HG02588 (cell line): ENCODE measurements around the gene SLC35G2.
A peak's percentile ranks its signal among the peaks of the same experiment; 100 is the strongest.
"Not testable (repeated sequence)": the region's sequence is repeated elsewhere in the genome, so short reads cannot be mapped to it uniquely, and the experiment has no call there.

Source experiments
- ATAC-seq: cut with Tn5 transposase; IDR thresholded peaks from one replicate; pipeline ENCODE4 v1.9.1; 2021; ENCODE audit warnings: mild to moderate bottlenecking, moderate library complexity; ENCODE audit not compliant: unreplicated experiment

Gene SLC35G2

DNA sequence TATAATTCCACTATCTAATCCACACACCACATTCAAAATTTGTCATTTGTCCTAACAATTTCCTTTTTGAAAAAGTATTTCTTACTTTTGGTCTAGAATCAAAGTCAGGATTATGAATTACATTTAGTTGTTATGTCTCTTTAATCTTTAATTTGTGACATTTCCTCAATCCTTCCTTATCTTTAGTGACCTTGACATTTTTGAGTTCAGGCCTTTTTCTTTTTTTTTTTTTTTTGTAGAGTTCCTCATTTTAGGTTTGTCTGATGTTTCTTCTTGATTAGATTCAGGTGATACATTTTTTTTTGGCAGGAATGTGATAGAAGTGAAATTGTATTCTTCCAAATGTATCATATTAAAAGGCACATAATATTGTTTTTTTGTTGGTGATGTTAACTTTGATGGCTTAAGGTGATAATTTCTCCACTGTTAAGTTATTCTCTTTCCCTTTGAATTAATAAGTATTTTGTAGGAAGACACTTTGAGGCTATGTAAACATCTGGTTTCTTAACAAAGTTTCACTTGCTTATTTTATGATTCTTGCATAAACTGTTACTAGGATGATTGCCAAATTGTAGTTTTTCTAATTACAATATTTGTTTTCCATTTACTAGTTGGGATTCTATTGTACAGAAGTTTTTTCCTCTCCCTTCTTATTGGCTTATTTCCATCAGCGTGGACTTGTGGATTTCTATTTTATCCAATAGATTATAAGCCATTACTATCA is 16.3 kb downstream of the SLC35G2 start:
- ATAC-seq, result no peak

DNA sequence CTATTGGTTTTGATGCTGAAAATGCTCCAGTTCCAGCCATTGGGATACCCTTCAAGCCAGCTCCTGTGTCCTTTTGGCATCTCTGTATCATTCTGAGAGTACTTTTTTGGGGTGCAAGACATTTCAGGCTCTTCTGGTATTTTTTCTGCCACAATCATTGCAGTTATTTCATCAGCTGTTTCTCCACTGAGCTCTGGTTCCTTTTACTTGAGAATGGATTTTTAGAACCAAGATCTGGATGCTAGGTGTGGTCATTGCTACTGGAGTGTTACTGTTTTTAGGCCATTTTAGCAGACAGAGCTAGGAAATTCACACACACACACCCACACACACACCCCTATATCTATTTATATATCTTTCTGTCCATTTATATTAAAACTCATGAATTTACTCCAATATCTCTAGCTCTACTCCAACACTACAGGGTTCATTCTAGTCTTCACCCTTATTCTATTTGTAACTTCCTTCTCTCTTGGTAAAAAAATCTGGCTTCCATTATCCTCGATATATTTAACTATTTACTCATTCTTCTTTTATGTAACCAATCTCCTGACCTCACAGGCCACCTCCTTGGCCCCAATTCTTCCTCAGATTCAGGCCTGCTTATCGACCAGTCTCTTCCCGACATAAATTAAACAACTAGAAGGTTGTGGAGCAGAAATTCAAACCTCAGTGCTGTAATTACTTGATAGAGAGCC is 17.0 kb downstream of the SLC35G2 start:
- no peak for ATAC-seq

GRCh38 chr3:136836511-136837156 is 17.7 kb downstream of the SLC35G2 start:
- no peak for ATAC-seq

- ATAC-seq, result no peak
Observed at GRCh38 chr3:136838641-136839555, 20.0 kb downstream of the SLC35G2 start.

DNA sequence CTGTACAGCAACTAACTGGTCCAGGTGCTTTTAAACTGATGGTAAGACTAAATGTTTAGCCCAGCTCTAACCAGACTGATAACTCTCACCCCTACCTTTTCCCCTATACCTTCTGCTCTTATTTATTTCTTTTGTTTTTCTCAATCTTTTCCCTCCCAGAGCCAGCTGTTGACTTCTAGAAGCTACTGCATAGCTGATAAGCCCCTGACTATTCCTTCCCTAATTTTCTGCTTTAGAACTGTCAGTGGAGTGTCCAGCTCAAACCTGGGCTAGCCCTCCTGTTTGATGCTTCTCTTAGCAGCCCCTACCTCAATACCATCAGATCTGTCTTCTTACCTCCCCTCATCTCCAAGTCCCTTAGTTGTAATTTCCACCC is 20.6 kb downstream of the SLC35G2 start:
- ATAC-seq, result no peak

- ATAC-seq, result no peak
Observed at GRCh38 chr3:136840252-136840651, 21.3 kb downstream of the SLC35G2 start.

GRCh38 chr3:136842294-136842693 is 23.4 kb downstream of the SLC35G2 start:
- ATAC-seq, result no peak

DNA sequence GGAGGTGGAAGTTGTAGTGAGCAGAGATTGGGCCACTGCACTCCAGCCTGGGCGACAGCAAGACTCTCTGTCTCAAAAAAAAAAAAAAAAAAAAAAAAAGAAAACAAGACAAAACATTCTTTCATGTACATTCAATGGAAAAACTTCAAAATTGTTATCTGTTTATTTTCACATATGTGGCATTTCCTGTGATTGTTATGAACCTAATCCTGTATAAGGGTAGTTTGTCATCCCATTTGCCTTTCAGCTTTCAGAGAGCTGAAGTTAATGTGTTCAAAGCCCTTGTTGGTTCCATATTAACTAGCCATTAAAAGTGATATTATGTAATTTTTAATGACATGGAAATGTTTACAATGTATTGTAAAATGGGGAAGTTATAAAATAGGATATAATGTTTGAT is 25.8 kb downstream of the SLC35G2 start:
- no peak for ATAC-seq

DNA sequence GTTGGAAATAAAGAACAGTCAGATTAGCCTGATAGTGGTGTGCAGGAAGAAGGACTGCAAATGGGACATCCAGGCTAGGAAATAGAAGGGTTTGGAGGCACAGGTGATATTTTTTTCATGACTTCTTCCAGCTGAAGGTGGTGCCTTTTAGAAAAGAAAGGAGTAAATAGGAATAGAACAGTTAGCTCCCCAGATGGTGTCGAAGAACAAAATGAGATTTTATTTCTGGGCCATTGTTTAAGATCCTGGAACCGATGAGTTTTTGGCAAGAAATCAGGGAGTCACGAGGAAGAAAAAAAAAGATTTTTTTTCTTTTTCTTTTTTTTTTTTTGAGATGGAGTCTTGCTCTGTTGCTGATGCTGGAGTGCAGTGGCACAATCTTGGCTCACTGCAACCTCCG is 33.3 kb downstream of the SLC35G2 start:
- ATAC-seq, result no peak

DNA sequence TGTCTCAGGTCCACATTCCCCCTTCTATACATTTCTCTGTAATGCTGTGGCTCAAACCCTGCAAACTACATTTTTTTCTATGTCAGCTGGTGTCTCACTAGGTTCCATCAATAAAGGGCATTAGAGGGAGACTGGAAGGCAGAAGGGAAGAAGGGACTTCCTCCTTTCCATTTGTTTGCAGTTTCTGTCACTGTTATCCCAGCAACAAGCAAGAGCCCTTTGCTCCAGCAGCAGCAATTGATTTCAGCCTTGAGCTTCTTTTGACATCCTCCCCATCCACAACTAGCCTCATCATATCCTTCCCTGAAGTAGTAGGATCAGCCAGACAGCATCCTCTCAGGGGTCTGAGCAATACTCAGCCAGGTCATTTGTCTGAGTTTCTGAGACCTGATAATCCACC is 37.7 kb downstream of the SLC35G2 start:
- no peak for ATAC-seq

DNA sequence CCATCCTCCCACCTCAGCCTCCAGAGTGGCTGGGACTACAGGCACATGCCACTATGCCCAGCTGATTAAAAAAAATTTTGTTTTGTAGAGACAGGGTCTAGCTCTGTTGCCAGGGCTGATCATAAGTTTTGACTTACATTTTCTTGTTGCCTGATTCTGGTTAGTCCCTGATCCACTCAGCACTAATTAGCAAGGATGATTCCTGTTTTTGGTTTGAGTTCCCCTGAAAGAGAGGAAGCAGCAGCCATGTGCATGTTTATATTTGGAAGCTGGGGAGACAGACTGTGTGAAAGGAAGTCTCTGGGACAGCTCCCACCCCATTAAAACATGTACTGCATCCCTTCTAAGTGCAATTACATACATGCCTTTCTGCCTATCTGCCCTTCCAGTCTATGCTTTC is 39.5 kb downstream of the SLC35G2 start:
- no peak for ATAC-seq

DNA sequence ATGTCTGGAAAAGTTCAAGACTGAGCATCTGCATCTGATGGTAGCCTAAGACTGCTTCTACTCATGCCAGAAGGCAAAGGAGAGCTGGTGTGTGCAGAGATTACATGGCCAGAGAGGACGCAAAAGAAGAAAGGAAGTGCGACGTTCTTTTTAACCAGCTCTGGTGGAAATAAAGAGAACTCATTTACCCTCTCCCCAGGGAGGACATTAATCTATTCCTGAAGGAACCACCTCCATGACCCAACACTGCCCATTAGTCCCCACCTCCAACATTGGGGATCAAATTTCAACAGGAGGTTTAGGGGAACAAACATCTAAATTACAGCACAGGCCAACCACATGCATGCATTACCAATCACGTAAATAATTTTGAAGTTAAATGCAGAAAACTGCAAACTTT is 41.6 kb downstream of the SLC35G2 start:
- ATAC-seq, result no peak

DNA sequence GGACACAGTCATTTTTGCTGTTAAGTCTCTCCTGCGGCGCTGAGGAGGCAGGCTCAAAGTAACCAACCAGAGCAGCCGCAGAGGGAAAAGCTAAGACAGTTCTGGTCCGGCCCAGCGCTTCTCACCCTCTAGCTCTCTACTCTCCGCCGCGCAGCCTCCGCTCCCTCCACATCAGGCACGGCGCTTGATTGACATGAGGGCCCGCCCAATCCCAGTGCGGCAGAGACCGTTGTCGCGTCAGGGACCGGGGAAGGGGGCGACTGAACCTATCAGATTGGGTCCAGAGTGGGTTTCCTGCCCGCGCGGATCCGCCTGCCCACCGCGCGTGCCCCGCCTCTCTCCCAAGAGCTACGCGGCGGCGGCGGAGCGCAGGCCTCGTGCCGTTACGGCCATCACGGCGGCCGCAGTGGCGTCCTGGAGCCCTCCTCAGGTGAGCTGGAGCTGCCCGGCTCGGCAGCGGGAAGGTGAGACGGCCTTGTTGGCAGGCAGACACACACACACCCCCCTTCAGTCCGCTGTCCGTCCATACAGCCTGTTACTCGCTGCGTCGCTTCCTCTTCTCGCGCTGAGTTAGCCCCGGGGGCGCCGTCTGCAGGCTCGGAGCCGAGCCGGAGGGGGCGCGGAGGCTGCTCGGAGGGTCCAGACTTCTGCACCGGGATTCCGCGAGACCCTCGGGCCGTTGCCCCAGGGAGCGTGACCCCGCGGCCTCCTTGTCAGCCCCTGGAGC is 43.1 kb downstream of the SLC35G2 start, which contains the start of gene NCK1:
Gene NCK1 (plus strand): TSS at position 319 of the 727 bp plus-strand sequence. CDS start 65,794 bp downstream, outside the sequence.
- ATAC-seq, result peak; percentile 97

- ATAC-seq, result peak; percentile 12
Observed at GRCh38 chr3:136862617-136863322, 43.8 kb downstream of the SLC35G2 start.

DNA sequence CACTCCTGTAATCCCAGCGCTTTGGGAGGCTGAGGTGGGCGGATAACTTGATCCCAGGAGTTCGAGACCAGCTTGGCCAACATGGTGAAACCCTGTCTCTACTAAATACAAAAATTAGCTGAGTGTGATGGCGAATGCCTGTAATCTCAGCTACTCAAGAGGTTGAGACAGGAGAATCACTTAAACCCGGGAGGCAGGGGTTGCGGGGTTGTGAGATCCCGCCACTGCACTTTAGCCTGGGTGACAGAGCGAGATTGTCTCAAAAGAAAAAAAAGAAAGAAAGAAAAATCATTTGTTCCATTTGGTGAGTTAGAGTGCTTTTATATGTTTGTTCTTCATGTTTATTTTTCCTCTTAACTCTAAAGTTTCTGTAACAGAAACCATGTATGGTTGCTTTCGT is 50.4 kb downstream of the SLC35G2 start:
- no peak for ATAC-seq

DNA sequence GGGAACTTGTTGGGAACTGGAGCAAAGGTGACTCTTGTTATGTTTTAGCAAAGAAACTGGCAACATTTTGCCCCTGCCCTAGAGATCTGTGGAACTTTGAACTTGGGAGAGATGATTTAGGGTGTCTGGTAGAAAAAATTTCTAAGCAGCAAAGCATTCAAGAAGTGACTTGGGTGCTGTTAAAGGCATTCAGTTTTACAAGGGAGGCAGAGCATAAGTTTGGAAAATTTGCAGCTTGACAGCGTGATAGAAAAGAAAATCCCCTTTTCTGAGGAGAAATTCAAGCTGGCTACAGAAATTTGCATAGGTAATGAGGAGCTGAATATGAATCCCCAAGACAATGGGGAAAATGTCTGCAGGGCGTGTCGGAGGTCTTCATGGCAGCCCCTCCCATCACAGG is 53.3 kb downstream of the SLC35G2 start:
- ATAC-seq, result not testable (repeated sequence)

GRCh38 chr3:136879510-136879909 is 60.6 kb downstream of the SLC35G2 start:
- not testable (repeated sequence) for ATAC-seq

- ATAC-seq, result no peak
Observed at GRCh38 chr3:136882571-136882970, 63.6 kb downstream of the SLC35G2 start.

DNA sequence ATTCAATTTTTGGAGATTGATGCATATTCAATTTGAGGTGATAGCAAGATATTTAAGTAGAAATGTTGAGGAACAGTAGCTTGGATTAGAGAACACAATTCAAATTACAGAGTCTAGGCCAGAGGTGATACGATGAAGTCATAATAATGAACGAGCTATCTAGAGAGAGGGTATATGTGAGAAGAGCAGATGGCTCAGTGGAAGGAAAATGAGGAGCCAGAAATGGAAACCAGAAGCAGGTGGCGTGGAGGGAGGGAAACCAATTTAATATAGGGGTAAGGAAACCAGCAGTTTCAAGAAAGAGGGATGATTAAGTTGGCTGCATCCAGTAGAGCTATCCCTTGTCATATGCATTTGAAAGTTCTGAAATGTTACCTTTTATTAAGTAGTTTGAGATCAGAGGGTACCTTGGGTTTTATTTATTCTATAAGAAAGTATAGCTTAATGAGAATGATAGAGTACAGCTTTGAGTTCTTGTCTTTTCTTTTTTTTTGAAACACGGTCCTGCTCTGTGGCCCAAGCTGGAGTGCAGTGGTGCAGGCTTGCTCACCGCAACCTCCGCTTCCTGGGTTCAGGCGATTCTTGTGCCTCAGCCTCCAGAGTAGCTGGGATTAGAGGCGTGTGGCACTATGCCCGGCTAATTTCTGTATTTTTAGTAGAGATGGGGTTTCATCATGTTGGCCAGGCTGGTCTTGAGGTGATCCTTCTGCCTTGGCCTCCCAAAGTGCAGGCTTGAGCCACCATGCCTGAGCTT is 65.2 kb downstream of the SLC35G2 start:
- no peak for ATAC-seq
